Nephron (organoid): ENCODE data around the gene ACTC1.

ENCODE experiments used
- H3K27ac Mint-ChIP-seq, 3 experiments: 2 replicates each; pipeline ENCODE4 v1.8.0; 2020; ENCODE audit warnings: mixed read lengths in 3 of 3, mild to moderate bottlenecking in 2 of 3, moderate library complexity in 1 of 3
- H3K27me3 Mint-ChIP-seq: 2 replicates; pipeline ENCODE4 v1.8.0; 2021; ENCODE audit warnings: low read depth, mild to moderate bottlenecking, moderate library complexity, mixed read lengths
- H3K36me3 Mint-ChIP-seq: 2 replicates; pipeline ENCODE4 v1.8.0; 2020; ENCODE audit warnings: low read depth, mixed read lengths
- H3K4me1 Mint-ChIP-seq: 2 replicates; pipeline ENCODE4 v1.8.0; 2020; ENCODE audit warnings: mixed read lengths
- H3K4me3 Mint-ChIP-seq, 3 experiments: 2 replicates each; pipeline ENCODE4 v1.8.0; 2020; ENCODE audit warnings: mild to moderate bottlenecking in 3 of 3, mixed read lengths in 3 of 3, moderate library complexity in 2 of 3
- H3K9me3 Mint-ChIP-seq: 2 replicates; pipeline ENCODE4 v1.8.0; 2020; ENCODE audit warnings: mixed read lengths
- CTCF ChIP-seq, 3 experiments: fragments of 200-600 bp; sonication (generic); IDR thresholded peaks; one replicate each; pipeline ENCODE4 v1.5.0; 2021; ENCODE audit warnings: antibody characterized with exemption in 3 of 3; ENCODE audit not compliant: unreplicated experiment in 3 of 3

The ACTC1 gene

GRCh38 chr15:34794590-34795206, 651 bp downstream of the ACTC1 start:
- peak overlapping the region in 2 of 3 experiments; percentile 23 to 47 for H3K27ac Mint-ChIP-seq

DNA sequence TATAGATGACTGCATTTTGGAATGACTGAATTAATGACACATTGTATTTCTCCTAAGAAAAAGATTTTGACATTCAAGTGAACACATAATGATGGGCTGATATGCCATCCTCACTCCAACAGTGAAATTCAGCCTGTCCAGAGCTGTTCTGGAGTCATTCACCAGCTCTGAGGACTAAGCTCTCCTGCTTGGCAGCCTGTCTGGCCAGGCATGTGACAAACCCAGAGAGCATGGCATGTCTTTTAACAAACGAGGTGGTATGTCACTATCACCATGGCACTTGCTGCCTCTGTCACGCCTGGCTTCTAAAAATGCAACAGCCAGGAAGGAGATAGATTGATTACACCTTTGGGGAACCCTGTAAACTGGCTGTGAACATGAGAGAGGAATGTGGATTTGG, 1.4 kb downstream of the ACTC1 start:
- Mint-ChIP-seq H3K4me3 (peak overlapping the region; percentile 71 to 91 (median 87)), H3K4me1 (peaks cover 16% of the 10 kb centered on the region), H3K27ac (peak overlapping the region; percentile 23 to 55 (median 47)), H3K36me3 (peaks cover 7% of the 10 kb centered on the region), H3K9me3 (no peaks in the 10 kb centered on the region), H3K27me3 (peaks cover 55% of the 10 kb centered on the region)
- TF ChIP-seq CTCF (IDR thresholded peaks at IDR 0.05; ENCODE audit: unreplicated experiment in 3 of 3): no peak

More at GRCh38 chr15:34794590-34795206, 651 bp downstream of the ACTC1 start:
- Mint-ChIP-seq H3K4me1 (peaks cover 23% of the 10 kb centered on the region), H3K27me3 (peaks cover 59% of the 10 kb centered on the region), H3K9me3 (no peaks in the 10 kb centered on the region), H3K36me3 (peaks cover 7% of the 10 kb centered on the region), H3K4me3 (peak overlapping the region; percentile 71 to 91 (median 87))
- no peak for TF ChIP-seq CTCF (IDR thresholded peaks at IDR 0.05; ENCODE audit: unreplicated experiment in 3 of 3)

DNA sequence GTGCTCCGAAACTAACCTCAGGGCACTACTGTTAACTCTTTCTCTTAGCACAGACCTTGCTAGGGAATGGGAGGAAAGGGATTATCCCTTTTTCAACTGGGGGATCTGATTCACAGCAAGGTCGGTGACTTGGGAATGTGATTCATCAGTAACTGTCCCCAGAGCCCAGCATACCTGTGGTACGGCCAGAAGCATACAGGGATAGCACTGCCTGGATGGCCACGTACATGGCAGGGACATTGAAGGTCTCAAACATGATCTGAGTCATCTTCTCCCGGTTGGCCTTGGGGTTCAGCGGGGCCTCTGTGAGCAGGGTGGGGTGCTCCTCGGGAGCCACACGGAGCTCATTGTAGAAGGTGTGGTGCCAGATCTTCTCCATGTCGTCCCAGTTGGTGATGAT, 2.3 kb downstream of the ACTC1 start:
- Mint-ChIP-seq H3K36me3 (peaks cover 7% of the 10 kb centered on the region), H3K27ac (peak overlapping the region in 1 of 3 experiments; percentile 23), H3K27me3 (peaks cover 53% of the 10 kb centered on the region), H3K4me3 (peak overlapping the region; percentile 71 to 91 (median 87)), H3K9me3 (no peaks in the 10 kb centered on the region), H3K4me1 (peaks cover 14% of the 10 kb centered on the region)
- TF ChIP-seq CTCF (IDR thresholded peaks at IDR 0.05; ENCODE audit: unreplicated experiment in 3 of 3): no peak

DNA sequence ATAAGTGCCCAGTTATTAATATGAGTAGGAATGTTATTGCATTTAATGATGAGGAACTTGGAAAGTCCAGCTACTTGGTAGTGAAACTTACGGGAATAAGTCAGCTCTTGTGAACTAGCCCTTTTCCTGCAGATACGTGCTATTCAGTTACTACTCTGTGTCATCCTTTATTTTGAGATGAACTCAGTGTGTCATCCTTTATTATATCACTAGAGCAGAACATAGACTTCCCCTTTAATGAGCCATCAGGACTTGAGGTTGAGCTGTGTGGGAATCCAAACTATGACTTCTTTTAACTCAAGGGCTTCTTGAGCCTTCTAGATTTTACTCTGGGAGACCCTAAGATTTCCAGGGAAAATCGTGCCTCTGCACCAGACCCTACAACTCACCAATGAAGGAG, 3.6 kb downstream of the ACTC1 start:
- Mint-ChIP-seq H3K9me3 (no peaks in the 10 kb centered on the region), H3K4me1 (peaks cover 4% of the 10 kb centered on the region), H3K4me3 (peak overlapping the region; percentile 68 to 91 (median 87)), H3K27me3 (peaks cover 50% of the 10 kb centered on the region), H3K36me3 (peaks cover 7% of the 10 kb centered on the region), H3K27ac (peak overlapping the region in 1 of 3 experiments; percentile 23)
- no peak for TF ChIP-seq CTCF (IDR thresholded peaks at IDR 0.05; ENCODE audit: unreplicated experiment in 3 of 3)

GRCh38 chr15:34790121-34790520, 5.2 kb downstream of the ACTC1 start:
- H3K9me3 Mint-ChIP-seq: no peaks in the 10 kb centered on the region
- no peak overlapping the region for H3K27ac Mint-ChIP-seq
- no peaks in the 10 kb centered on the region for H3K4me1 Mint-ChIP-seq
- no peak for TF ChIP-seq CTCF (IDR thresholded peaks at IDR 0.05; ENCODE audit: unreplicated experiment in 3 of 3)
- H3K27me3 Mint-ChIP-seq: peaks cover 35% of the 10 kb centered on the region
- H3K36me3 Mint-ChIP-seq: peaks cover 7% of the 10 kb centered on the region
- H3K4me3 Mint-ChIP-seq: peak overlapping the region; percentile 34 to 85 (median 67)

GRCh38 chr15:34789326-34789725, 6.0 kb downstream of the ACTC1 start:
- Mint-ChIP-seq H3K9me3 (no peaks in the 10 kb centered on the region), H3K27ac (no peak overlapping the region), H3K27me3 (peaks cover 29% of the 10 kb centered on the region), H3K4me3 (peak overlapping the region in 2 of 3 experiments; percentile 19 to 85), H3K4me1 (peaks cover 5% of the 10 kb centered on the region), H3K36me3 (peaks cover 7% of the 10 kb centered on the region)
- TF ChIP-seq CTCF (IDR thresholded peaks at IDR 0.05; ENCODE audit: unreplicated experiment in 3 of 3): no peak
